GM03348 (cell line): ENCODE data around the gene DCX.

Experiments used
- DNase-seq: peaks from one replicate; pipeline ENCODE4 v3.0.0; 2012; ENCODE audit warnings: low spot score

Gene DCX

GRCh38 chrX:111411983-111412382 is at the start of gene DCX:
TSS of gene DCX (minus strand) at chrX:111412192. CDS start at chrX:111410398, 1,794 bp downstream.
- DNase-seq, result no peak

DNA sequence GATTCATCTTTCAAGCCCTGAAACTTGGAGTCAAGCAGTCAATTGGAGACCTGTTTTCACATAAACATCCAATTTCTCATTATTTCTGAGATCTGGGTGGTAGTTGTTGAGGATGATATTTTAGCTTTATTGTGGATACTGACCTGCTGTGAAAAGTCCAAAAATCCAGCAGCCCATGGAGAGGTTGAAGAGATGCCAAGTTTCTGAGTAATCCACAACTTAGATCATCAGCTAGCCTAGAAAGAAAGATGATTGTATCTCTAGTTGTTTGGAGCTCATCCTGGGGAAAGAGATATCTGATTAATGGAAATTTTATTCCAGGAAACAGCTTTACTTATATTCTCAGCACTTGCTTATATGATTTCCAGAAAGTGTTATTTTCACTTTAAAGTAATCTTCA is 48.6 kb upstream of the DCX start:
- no peak for DNase-seq

GRCh38 chrX:111447298-111447697 is 35.3 kb upstream of the DCX start:
- DNase-seq, result no peak

- DNase-seq, result peak; percentile 24
Observed at GRCh38 chrX:111445485-111445884, 33.5 kb upstream of the DCX start.

DNA sequence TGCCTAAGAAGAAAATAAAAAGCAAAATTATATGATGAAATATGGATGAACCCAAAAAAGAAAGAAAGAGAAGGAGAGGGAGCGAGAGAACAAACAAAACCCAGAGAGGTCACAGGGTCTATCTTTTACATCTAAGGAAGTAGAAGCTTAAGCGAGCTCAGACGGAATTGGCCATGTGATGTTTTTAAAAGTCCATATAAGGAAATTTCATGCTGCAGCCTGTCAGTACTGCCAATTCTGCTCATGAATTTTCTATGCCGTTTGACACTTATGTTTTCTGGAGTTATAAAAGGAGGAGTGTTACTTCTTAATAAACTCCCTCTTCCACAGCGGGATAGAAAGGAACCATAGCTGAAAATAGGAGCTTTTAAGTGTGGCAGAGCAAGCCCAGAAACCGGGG is 32.9 kb upstream of the DCX start:
- DNase-seq, result no peak

DNA sequence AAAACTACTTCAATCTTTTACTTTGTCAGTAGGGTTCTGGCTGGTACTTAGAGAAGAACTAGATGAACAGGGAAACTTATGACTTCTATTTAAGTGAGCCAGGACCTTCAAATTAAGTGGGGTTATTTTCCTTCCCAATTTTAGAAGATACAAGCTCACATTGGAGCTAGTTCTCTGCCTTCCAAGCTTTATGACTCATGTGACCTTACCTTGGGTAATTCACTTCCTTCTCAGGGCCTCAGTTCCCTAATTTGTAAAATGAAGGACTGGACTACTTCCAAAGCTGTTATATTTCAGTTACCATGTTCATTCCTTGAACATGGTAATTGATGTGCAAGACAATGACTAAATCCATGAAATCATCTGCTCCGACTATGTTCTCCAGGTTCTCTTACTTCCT is 32.0 kb upstream of the DCX start:
- DNase-seq, result no peak

GRCh38 chrX:111442791-111443190 is 30.8 kb upstream of the DCX start:
- no peak for DNase-seq

DNA sequence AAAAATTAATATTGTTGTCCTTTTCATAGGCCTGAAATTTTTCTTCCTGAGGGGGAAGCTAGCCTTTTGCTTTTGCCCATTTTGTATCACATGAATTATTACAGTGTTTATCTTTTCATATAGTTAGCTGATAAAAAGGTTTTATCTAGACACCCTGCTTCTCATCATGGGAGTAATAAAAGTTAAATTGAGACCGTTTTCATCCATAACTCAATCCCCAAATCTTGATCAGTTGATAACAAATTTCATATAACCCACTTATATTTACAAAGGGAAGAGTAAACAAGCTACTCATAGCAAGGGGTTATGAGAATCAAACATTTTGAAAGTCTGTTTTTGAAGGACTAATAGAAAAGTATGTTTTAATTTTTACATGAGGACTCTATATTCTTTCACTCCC is 23.5 kb upstream of the DCX start:
- DNase-seq, result no peak

- DNase-seq, result no peak
Observed at GRCh38 chrX:111431001-111431400, 19.0 kb upstream of the DCX start.

- no peak for DNase-seq
Observed at GRCh38 chrX:111411557-111411956, 435 bp downstream of the DCX start.

- DNase-seq, result no peak
Observed at GRCh38 chrX:111410590-111411078, 1.4 kb downstream of the DCX start.

DNA sequence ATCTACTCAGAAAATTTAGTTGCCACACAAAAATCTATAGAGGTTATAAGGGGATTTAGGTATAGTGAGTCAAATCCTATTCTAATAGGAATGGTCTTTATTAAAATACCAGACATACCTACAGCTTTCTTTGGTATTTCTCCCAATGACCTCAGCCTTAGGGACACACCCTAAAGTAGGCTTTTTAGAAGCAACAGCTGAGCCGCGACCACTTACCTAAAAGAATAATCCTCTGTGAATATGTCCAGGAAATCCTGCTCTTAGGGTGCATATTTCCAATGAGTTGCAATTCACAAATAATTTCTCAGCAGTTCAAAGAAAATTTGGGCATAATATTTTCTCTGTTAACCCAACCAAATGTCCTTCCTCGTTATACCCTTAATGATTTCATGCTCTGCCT is 2.7 kb downstream of the DCX start:
- DNase-seq, result no peak

- no peak for DNase-seq
Observed at GRCh38 chrX:111407948-111408347, 4.0 kb downstream of the DCX start.

- DNase-seq, result no peak
Observed at GRCh38 chrX:111402344-111402743, 9.6 kb downstream of the DCX start.

DNA sequence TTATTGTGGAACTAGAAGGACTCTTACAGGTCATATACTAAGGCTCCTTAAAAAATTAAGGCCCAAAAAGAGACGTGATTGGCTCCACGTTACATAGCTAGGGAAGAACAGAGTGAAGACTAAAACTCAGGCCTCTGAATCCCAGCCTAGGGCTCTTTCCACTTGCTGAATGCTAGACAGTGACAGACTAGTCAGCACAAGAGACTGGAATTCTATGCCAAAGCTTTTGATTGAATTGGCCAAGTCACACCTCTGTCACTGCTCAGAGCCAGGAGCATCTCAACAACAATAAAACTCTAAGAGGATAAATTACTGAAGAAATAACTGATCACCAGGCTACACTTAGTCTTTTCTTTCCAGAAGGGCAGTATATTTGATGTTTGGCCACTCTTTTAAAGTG is 16.8 kb downstream of the DCX start:
- DNase-seq, result no peak

- DNase-seq, result no peak
Observed at GRCh38 chrX:111394569-111394968, 17.4 kb downstream of the DCX start.

- DNase-seq, result no peak
Observed at GRCh38 chrX:111387470-111388070, 24.4 kb downstream of the DCX start.

- no peak for DNase-seq
Observed at GRCh38 chrX:111386615-111387233, 25.3 kb downstream of the DCX start.

DNA sequence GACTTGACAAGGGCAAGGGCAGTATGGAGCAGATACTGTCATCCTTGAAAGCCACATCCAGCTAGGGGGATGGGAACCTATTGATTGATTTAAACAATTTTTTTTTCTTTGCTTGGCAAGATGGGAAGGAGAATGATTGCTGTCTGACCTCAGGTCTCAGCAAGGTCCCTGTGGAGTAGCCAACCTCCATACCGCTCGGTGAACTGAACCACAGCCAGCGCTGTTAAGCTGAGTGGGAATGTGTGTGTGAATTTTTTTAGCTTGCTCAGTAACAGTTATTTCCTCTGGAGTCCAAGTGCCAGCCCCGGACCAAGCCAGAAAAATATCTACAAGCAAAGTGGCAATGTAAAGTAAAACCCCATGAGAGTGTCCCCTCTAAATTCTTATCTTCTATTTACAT is 25.9 kb downstream of the DCX start:
- DNase-seq, result no peak

- DNase-seq, result no peak
Observed at GRCh38 chrX:111382277-111382676, 29.7 kb downstream of the DCX start.

DNA sequence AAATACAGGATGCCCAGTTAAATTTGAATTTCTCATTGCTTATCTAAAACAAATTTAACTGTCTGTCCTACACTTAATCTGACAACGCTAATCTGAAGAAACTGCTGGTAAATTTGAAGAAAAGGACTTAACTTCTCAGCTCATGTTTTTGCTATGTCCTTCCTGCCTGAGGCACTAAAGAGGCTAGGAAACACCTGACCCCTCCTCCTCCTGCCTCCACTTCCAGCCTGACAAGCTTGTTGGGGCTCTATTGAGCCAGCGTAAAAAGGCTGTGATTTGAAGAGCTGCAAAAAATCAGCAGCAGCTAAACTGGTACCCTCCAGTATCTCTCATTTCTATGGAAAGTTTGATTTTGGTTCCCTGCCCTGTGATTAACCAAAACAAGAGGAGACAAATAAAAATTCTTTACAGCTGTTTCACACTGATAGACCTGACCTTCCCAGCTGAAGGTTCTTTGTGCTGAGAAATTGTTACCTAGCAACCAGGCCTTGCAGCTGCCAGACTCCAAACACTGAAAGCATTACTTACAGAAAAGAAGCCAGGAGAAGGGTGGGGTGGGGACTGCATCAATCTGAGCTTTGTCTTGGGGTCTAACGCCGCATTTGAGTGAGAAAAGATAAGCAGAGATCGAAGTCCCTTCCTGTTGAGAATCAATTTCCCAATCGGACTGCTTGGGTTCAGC is 35.0 kb downstream of the DCX start:
- no peak for DNase-seq

DNA sequence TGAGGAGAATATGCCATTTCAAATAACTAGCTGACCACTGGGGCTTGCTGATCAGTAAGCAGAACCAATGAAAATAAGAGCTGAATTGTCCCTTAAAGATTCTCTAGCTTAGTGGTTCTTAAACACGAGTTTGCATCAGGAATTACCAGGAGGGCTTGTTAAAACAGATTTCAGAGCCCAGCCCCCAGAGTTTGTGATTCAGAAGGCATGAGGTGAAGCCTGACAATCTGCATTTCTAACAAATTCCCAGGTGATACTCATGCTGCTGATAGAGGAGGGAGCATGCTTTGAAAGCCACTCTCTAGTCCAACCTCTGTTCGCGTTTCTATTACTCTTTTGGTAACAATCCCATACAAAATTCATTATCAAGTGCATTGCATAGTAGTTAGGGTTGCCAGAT is 35.5 kb downstream of the DCX start:
- DNase-seq, result no peak

- no peak for DNase-seq
Observed at GRCh38 chrX:111375747-111376146, 36.2 kb downstream of the DCX start.

DNA sequence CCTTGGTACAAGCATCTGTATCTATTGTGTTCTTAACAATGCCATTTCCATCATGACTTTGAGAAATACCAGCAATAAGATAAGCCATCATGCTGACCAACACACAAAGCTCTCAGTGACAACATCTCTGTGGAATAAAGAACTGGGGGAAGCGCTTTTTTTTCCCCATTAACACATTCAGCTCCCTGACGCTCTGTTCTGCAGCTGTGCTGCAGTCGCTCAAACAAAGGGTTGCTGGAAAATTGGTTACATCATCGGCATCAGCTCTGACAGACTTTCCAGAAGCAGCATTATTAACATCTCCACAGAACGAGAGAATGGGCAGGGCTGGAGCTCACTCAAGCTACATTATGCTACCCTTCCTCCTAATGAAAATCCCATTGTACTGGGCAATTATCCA is 39.9 kb downstream of the DCX start:
- DNase-seq, result no peak
